Parathyroid adenoma (tissue), 2 donors: ENCODE measurements around the gene WDR72.

Experiments
- H2AFZ ChIP-seq: fragments of 300-600 bp; sonication (generic); one replicate; pipeline ENCODE4 v1.7.0; 2017; ENCODE audit warnings: antibody characterized with exemption, mild to moderate bottlenecking
- H3K27ac ChIP-seq: fragments of 300-600 bp; sonication (generic); one replicate; pipeline ENCODE4 v1.7.0; 2017
- H3K27me3 ChIP-seq: fragments of 300-600 bp; sonication (generic); one replicate; pipeline ENCODE4 v1.7.0; 2017; ENCODE audit warnings: low read length; ENCODE audit not compliant: control insufficient read depth, insufficient read depth
- H3K36me3 ChIP-seq: fragments of 300-600 bp; sonication (generic); one replicate; pipeline ENCODE4 v1.7.0; 2017; ENCODE audit warnings: low read length; ENCODE audit not compliant: control insufficient read depth, insufficient read depth
- H3K4me1 ChIP-seq: fragments of 300-600 bp; sonication (generic); one replicate; pipeline ENCODE4 v1.7.0; 2017; ENCODE audit warnings: control low read depth
- H3K4me2 ChIP-seq: fragments of 300-600 bp; sonication (generic); one replicate; pipeline ENCODE4 v1.7.0; 2017; ENCODE audit warnings: low read length
- H3K4me3 ChIP-seq: fragments of 300-600 bp; sonication (generic); one replicate; pipeline ENCODE4 v1.7.0; 2017; ENCODE audit warnings: low read depth, low read length
- H3K79me2 ChIP-seq: fragments of 300-600 bp; sonication (generic); one replicate; pipeline ENCODE4 v1.7.0; 2017; ENCODE audit warnings: control low read depth
- H3K9ac ChIP-seq: fragments of 300-600 bp; sonication (generic); one replicate; pipeline ENCODE4 v1.7.0; 2017; ENCODE audit warnings: mild to moderate bottlenecking
- H3K9me3 ChIP-seq: fragments of 300-600 bp; sonication (generic); one replicate; pipeline ENCODE4 v1.7.0; 2017; ENCODE audit warnings: low read length; ENCODE audit not compliant: control insufficient read depth
- TF ChIP-seq, protein P1 (sequence below): fragments of 300-600 bp; sonication (generic); IDR thresholded peaks from one replicate; pipeline ENCODE4 v1.7.0; 2017; ENCODE audit warnings: antibody characterized with exemption, mild to moderate bottlenecking
- donor health status: primary hyperparathyroidism.

WDR72 gene

DNA sequence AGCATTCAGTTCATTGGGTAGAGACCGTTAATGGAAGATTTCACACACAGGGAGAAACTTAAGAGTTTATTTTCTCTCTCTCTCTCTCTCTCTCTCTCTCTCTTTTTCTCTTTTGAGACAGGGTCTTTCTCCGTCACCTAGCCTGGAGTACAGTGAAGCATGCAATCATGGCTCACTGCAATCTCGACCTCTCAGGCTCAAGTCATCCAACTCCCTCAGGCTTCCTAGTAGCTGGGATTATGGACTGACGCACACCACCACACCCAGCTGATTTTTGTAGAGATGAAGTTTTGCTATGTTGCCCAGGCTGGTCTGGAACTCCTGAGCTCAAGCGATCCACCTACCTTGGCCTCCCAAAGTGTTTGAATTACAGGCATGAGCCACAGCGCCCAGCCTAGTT lies 1.6 kb downstream of the WDR72 start:
- Histone ChIP-seq H3K4me2 (no peak overlapping the region), H3K9me3 (no peaks in the 10 kb centered on the region), H3K27me3 (no peaks in the 10 kb centered on the region), H3K9ac (no peak overlapping the region), H3K4me3 (no peak overlapping the region), H2AFZ (no peak overlapping the region), H3K27ac (no peak overlapping the region), H3K36me3 (no peaks in the 10 kb centered on the region), H3K79me2 (no peaks in the 10 kb centered on the region), H3K4me1 (no peaks in the 10 kb centered on the region)
- TF ChIP-seq, protein P1, sequence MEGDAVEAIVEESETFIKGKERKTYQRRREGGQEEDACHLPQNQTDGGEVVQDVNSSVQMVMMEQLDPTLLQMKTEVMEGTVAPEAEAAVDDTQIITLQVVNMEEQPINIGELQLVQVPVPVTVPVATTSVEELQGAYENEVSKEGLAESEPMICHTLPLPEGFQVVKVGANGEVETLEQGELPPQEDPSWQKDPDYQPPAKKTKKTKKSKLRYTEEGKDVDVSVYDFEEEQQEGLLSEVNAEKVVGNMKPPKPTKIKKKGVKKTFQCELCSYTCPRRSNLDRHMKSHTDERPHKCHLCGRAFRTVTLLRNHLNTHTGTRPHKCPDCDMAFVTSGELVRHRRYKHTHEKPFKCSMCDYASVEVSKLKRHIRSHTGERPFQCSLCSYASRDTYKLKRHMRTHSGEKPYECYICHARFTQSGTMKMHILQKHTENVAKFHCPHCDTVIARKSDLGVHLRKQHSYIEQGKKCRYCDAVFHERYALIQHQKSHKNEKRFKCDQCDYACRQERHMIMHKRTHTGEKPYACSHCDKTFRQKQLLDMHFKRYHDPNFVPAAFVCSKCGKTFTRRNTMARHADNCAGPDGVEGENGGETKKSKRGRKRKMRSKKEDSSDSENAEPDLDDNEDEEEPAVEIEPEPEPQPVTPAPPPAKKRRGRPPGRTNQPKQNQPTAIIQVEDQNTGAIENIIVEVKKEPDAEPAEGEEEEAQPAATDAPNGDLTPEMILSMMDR = no peak

DNA sequence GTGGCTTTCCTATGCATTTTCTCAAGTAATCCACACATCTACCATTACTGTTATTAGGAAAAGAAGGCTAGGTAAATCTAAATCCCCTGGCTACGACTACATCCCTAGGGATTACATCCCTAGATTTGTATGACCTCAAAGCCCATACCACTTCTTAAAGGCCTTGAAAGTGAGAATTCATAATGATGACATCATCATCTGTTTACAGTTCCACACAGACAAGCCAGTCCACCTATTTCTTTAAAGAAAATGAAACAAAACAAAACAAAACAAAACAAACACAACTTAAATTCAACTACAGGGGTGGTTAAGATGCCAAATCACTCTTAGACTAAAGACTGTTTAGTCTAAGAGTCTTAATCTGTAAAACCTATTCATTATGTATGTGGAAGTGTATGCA lies 5.7 kb downstream of the WDR72 start:
- Histone ChIP-seq H3K9ac (no peak overlapping the region), H3K79me2 (no peaks in the 10 kb centered on the region), H2AFZ (no peak overlapping the region), H3K27ac (no peak overlapping the region), H3K4me3 (no peak overlapping the region), H3K4me1 (no peaks in the 10 kb centered on the region), H3K9me3 (no peaks in the 10 kb centered on the region), H3K4me2 (no peak overlapping the region), H3K27me3 (no peaks in the 10 kb centered on the region), H3K36me3 (no peaks in the 10 kb centered on the region)
- TF ChIP-seq, protein P1 = no peak

DNA sequence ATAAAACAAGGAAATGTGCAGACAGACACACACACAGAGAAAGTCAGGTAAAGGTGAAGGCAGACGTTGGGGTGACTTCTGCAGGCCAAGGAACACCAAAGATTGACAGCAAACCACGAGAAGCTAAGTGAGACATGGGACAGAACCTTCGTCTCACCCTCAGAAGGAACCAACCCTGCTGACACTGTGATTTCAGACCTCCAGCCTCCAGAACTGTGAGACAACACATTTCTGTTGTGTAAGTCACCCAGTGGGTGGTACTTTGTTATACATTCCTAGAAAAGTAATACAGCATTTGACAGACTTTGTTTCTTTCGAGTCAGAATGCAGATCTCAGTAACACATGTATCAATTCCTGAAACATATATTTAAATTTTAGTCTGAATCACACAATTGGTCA lies 7.1 kb downstream of the WDR72 start:
- Histone ChIP-seq H3K4me1 (no peaks in the 10 kb centered on the region), H3K9ac (no peak overlapping the region), H3K79me2 (no peaks in the 10 kb centered on the region), H3K4me3 (no peak overlapping the region), H2AFZ (no peak overlapping the region), H3K27me3 (no peaks in the 10 kb centered on the region), H3K27ac (no peak overlapping the region), H3K9me3 (no peaks in the 10 kb centered on the region), H3K4me2 (no peak overlapping the region), H3K36me3 (no peaks in the 10 kb centered on the region)
- TF ChIP-seq, protein P1 = no peak

DNA sequence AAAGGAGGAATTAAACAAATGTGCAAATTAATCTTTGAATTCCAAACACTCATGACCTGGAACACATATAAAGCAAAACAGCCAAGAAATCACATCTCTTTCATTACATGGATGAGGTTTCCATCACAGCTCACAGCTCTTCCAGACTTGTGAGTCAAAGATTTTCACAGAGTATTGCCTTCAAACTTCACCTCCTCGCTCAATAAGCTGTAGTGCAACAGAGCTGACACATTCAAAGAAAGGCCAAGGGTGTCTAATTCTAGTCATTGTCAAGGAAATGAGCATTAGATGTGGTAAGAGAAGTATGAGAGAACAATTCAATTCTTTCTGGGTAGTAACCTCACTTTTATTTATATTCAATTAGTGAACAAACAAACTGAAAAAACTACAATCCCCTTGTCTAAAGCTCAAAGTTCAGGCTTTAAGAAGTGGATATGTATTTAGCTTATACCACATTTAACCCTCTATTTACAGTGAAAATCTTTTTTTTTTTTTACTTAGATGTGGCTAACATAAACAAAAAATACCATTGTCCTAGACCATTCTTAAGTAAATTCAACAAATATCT lies 11.9 kb downstream of the WDR72 start:
- no peak overlapping the region for H2AFZ ChIP-seq
- TF ChIP-seq, protein P1 = no peak
- no peaks in the 10 kb centered on the region for H3K4me1 ChIP-seq
- no peaks in the 10 kb centered on the region for H3K9me3 ChIP-seq
- H3K79me2 ChIP-seq = no peaks in the 10 kb centered on the region
- H3K4me2 ChIP-seq = no peak overlapping the region
- no peak overlapping the region for H3K27ac ChIP-seq
- H3K4me3 ChIP-seq = no peak overlapping the region
- H3K9ac ChIP-seq = no peak overlapping the region
- H3K27me3 ChIP-seq = no peaks in the 10 kb centered on the region
- H3K36me3 ChIP-seq = no peaks in the 10 kb centered on the region

GRCh38 chr15:53746101-53746500 lies 13.4 kb downstream of the WDR72 start:
- Histone ChIP-seq H3K4me3 (no peak overlapping the region), H3K4me1 (no peaks in the 10 kb centered on the region), H3K36me3 (no peaks in the 10 kb centered on the region), H3K79me2 (no peaks in the 10 kb centered on the region), H2AFZ (no peak overlapping the region), H3K27me3 (no peaks in the 10 kb centered on the region), H3K9me3 (no peaks in the 10 kb centered on the region), H3K27ac (no peak overlapping the region), H3K9ac (no peak overlapping the region), H3K4me2 (no peak overlapping the region)
- TF ChIP-seq, protein P1 = no peak
